Measurements from ENCODE around the gene ERFE. TPM values are rescaled to one million over a fixed set of nuclear protein-coding genes. Genes with fewer than 3 reads are reported as not detected.

The ERFE gene
- total RNA-seq, 2 experiments from 2014 or later, result 0.99 to 1.0 TPM

- H3K9me3 Mint-ChIP-seq, result no peaks in the 10 kb centered on the region
- peak; percentile 36 for DNase-seq
- ChIA-PET POLR2A (no interaction called here), CTCF (no interaction called here)
- no peak overlapping the region for H3K4me3 Mint-ChIP-seq
- intact Hi-C loops (cut with micrococcal nuclease), result no loop called here
- peak; percentile 85 for ATAC-seq
- no peaks in the 10 kb centered on the region for H3K27me3 Mint-ChIP-seq
- H3K36me3 Mint-ChIP-seq (ENCODE audit: low read depth), result no peaks in the 10 kb centered on the region
- H3K4me1 Mint-ChIP-seq (ENCODE audit: low read depth), result no peaks in the 10 kb centered on the region
- TF ChIP-seq CTCF (IDR thresholded peaks at IDR 0.05), result no peak
- H3K27ac Mint-ChIP-seq, result no peak overlapping the region
Observed at GRCh38 chr2:238127165-238128060, 31.4 kb upstream of the ERFE start.

GRCh38 chr2:238128061-238128440 is 30.7 kb upstream of the ERFE start:
- ChIA-PET CTCF (no interaction called here), POLR2A (no interaction called here)
- ATAC-seq (no peak), DNase-seq (no peak)
- Mint-ChIP-seq H3K27ac (no peak overlapping the region), H3K27me3 (no peaks in the 10 kb centered on the region), H3K36me3 (ENCODE audit: low read depth) (no peaks in the 10 kb centered on the region), H3K4me3 (no peak overlapping the region), H3K4me1 (ENCODE audit: low read depth) (no peaks in the 10 kb centered on the region), H3K9me3 (no peaks in the 10 kb centered on the region)
- intact Hi-C loops (cut with micrococcal nuclease), result no loop called here
- TF ChIP-seq CTCF (IDR thresholded peaks at IDR 0.05), result no peak

- H3K4me1 Mint-ChIP-seq (ENCODE audit: low read depth), result no peaks in the 10 kb centered on the region
- H3K27me3 Mint-ChIP-seq, result no peaks in the 10 kb centered on the region
- no peak for TF ChIP-seq CTCF (IDR thresholded peaks at IDR 0.05)
- no peak overlapping the region for H3K27ac Mint-ChIP-seq
- DNase-seq, result no peak
- no peak for ATAC-seq
- H3K36me3 Mint-ChIP-seq (ENCODE audit: low read depth), result no peaks in the 10 kb centered on the region
- H3K9me3 Mint-ChIP-seq, result no peaks in the 10 kb centered on the region
- H3K4me3 Mint-ChIP-seq, result no peak overlapping the region
- intact Hi-C loops (cut with micrococcal nuclease), result no loop called here
- POLR2A ChIA-PET, result no interaction called here
- CTCF ChIA-PET, result no interaction called here
Observed at GRCh38 chr2:238128534-238129001, 30.2 kb upstream of the ERFE start.

- Mint-ChIP-seq H3K36me3 (ENCODE audit: low read depth) (no peaks in the 10 kb centered on the region), H3K4me1 (ENCODE audit: low read depth) (no peaks in the 10 kb centered on the region), H3K4me3 (no peak overlapping the region), H3K27me3 (no peaks in the 10 kb centered on the region), H3K9me3 (no peaks in the 10 kb centered on the region), H3K27ac (no peak overlapping the region)
- DNase-seq, result no peak
- no peak for ATAC-seq
- CTCF ChIA-PET, result no interaction called here
- POLR2A ChIA-PET, result no interaction called here
- intact Hi-C loops (cut with micrococcal nuclease), result no loop called here
- no peak for TF ChIP-seq CTCF (IDR thresholded peaks at IDR 0.05)
Observed at GRCh38 chr2:238129166-238130010, 29.4 kb upstream of the ERFE start.
